KOPT-K1 (cell line): ENCODE measurements around the gene GAB2.

ENCODE experiments used
- H3K27ac ChIP-seq: fragments of 200-600 bp; sonication (generic); 2 replicates; pipeline ENCODE4 v1.5.1; 2016; ENCODE audit warnings: antibody characterized with exemption, mild to moderate bottlenecking, low read depth, low read length; ENCODE audit not compliant: poor library complexity, severe bottlenecking
- H3K36me3 ChIP-seq: fragments of 200-600 bp; sonication (generic); 2 replicates; pipeline ENCODE4 v1.5.1; 2017; ENCODE audit warnings: antibody characterized with exemption, mild to moderate bottlenecking, low read length, moderate library complexity; ENCODE audit not compliant: insufficient read depth
- H3K9me3 ChIP-seq: fragments of 200-600 bp; sonication (generic); 2 replicates; pipeline ENCODE4 v1.5.1; 2017; ENCODE audit warnings: antibody characterized with exemption, low read length, mild to moderate bottlenecking; ENCODE audit not compliant: insufficient read depth, poor library complexity, severe bottlenecking

GAB2 gene

DNA sequence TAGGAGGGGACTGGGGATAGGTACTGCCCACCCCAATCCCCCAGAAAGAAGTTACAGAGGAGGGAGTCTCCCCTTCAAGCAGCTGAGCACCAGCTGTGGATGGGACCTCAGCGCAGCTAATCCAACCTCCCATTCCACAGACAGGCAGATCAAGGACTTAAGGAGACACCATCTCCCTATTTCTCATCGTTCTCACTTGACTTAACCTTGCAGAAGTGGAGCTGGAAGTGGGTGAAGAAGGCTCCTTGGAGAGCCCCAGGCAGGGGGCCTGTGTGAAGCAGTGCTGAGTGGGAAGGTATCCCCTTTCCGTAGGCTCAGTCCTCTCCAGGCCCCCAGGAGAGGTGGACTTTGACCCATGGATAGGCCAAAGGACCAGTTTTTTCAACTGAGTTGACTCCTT, 201.6 kb downstream of the GAB2 start:
- Histone ChIP-seq H3K9me3 (no peaks in the 10 kb centered on the region), H3K27ac (peak overlapping the region; percentile 63), H3K36me3 (peaks cover 87% of the 10 kb centered on the region)

- Histone ChIP-seq H3K36me3 (peaks cover 77% of the 10 kb centered on the region), H3K9me3 (no peaks in the 10 kb centered on the region), H3K27ac (peak overlapping the region; percentile 63)
Observed at GRCh38 chr11:78214331-78215194, 203.1 kb downstream of the GAB2 start.

GRCh38 chr11:78213526-78214330, 203.9 kb downstream of the GAB2 start:
- Histone ChIP-seq H3K27ac (peak overlapping the region; percentile 63), H3K36me3 (peaks cover 70% of the 10 kb centered on the region), H3K9me3 (no peaks in the 10 kb centered on the region)

GRCh38 chr11:78212586-78213371, 204.8 kb downstream of the GAB2 start:
- peaks cover 61% of the 10 kb centered on the region for H3K36me3 ChIP-seq
- H3K27ac ChIP-seq, result peak overlapping the region; percentile 63

GRCh38 chr11:78211565-78211964, 206.1 kb downstream of the GAB2 start:
- no peak overlapping the region for H3K27ac ChIP-seq
- peaks cover 49% of the 10 kb centered on the region for H3K36me3 ChIP-seq
- H3K9me3 ChIP-seq, result no peaks in the 10 kb centered on the region

More at GRCh38 chr11:78212586-78213371, 204.8 kb downstream of the GAB2 start:
- no peaks in the 10 kb centered on the region for H3K9me3 ChIP-seq

DNA sequence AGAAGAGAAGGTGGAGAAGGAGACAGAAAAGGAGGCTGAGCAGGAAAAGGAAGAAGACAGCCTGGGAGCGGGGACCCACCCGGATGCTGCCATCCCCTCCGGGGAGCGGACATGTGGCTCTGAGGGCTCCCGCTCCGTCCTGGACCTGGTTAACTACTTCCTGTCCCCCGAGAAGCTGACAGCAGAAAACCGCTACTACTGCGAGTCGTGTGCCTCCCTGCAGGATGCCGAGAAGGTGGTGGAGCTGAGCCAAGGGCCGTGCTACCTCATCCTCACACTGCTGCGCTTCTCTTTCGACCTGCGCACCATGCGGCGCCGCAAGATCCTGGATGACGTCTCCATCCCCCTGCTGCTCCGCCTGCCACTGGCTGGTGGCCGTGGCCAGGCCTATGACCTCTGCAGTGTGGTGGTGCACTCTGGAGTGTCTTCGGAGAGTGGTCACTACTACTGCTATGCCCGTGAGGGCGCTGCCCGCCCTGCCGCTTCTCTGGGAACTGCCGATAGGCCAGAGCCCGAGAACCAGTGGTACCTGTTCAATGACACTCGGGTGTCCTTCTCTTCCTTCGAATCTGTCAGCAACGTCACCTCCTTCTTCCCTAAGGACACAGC, 207.5 kb downstream of the GAB2 start:
- peaks cover 34% of the 10 kb centered on the region for H3K36me3 ChIP-seq
- no peaks in the 10 kb centered on the region for H3K9me3 ChIP-seq
- H3K27ac ChIP-seq, result no peak overlapping the region

GRCh38 chr11:78209478-78209877, 208.1 kb downstream of the GAB2 start:
- H3K9me3 ChIP-seq, result no peaks in the 10 kb centered on the region
- peaks cover 28% of the 10 kb centered on the region for H3K36me3 ChIP-seq
- no peak overlapping the region for H3K27ac ChIP-seq

DNA sequence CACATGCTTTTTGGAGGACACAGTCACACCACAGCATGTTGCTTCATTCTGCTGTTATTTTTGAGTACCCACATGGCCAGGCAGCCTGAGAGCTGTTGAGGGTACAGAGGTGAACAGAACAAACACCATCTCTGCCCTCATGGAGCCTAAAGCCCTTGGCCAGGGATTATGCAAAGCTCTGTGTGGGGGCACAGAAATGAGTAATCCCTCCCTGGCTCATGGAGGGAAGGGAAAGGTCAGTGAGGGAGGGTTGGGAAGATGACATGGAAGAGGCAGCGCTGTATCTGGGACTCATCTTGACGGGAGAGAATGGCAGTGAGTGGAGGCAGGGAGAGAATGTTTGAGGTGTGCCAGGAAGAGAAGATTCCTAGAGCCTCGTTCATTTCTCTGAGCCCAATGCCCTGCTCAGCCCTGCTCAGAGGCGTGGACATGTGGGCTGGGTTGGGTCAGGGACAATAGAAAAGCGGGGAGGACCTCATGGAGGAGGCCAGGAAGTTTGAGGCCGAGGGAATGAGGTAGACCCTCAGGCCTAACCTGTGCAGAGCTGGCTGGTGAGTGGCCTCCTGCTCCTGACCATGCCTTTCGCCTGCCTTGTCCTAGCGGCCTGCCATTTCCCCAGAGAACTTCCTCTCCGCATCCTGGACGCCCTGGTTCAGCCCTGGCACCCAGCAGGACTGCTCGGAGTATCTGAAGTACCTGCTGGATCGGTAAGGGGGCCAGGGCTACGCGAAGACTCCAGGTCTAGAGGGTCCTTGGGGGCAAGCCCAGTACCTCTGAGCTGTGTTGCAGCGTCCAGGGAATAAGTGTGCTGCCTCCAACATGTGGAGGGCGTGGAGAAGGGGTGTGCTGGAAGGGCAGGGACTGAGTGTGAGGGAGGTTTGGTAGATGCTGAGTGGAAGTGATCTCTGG, 209.1 kb downstream of the GAB2 start:
- Histone ChIP-seq H3K9me3 (no peaks in the 10 kb centered on the region), H3K27ac (no peak overlapping the region), H3K36me3 (peaks cover 18% of the 10 kb centered on the region)

GRCh38 chr11:78207532-78208256, 209.9 kb downstream of the GAB2 start:
- H3K27ac ChIP-seq, result no peak overlapping the region
- H3K9me3 ChIP-seq, result no peaks in the 10 kb centered on the region
- H3K36me3 ChIP-seq, result peaks cover 10% of the 10 kb centered on the region; the same call in 1 of the 2 replicates

- H3K9me3 ChIP-seq, result no peaks in the 10 kb centered on the region
- H3K27ac ChIP-seq, result peak overlapping the region; percentile 5
- peaks cover 6% of the 10 kb centered on the region; the same call in 1 of the 2 replicates for H3K36me3 ChIP-seq
Observed at GRCh38 chr11:78205691-78206090, 211.9 kb downstream of the GAB2 start.

DNA sequence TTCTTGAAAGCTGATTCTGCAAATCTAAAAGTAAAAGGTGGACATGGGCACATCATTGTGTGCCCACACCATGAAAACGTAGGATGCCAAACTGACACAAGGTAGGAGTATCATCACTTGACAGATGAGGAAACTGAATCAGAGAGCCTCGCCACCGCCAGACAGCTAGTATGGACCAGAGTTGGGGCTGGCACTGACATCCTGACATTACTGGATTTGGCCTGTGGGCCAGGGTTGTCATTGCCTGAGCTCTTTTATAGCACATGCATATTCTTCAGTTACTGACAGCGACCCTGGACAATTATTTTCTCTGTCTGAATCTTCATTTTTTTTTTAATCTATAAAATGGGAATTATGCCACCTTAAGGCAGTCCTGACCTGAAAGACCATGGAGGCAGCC, 212.4 kb downstream of the GAB2 start:
- peaks cover 6% of the 10 kb centered on the region; the same call in 1 of the 2 replicates for H3K36me3 ChIP-seq
- peak overlapping the region; percentile 3 for H3K27ac ChIP-seq
- no peaks in the 10 kb centered on the region for H3K9me3 ChIP-seq

GRCh38 chr11:78203184-78203583, 214.4 kb downstream of the GAB2 start:
- Histone ChIP-seq H3K9me3 (no peaks in the 10 kb centered on the region), H3K27ac (peak overlapping the region; percentile 94), H3K36me3 (no peaks in the 10 kb centered on the region)

GRCh38 chr11:78202733-78203167, 214.9 kb downstream of the GAB2 start:
- Histone ChIP-seq H3K9me3 (no peaks in the 10 kb centered on the region), H3K27ac (peak overlapping the region; percentile 94), H3K36me3 (no peaks in the 10 kb centered on the region)
